Activated CD4-positive, alpha-beta T cell treated with anti-CD3 and anti-CD28 coated beads for 36 hours (primary cell): ENCODE measurements around the gene KCNK17. TPM values are rescaled to one million over a fixed set of nuclear protein-coding genes. Genes with fewer than 3 reads are reported as not detected.

Source experiments
- ATAC-seq: fragments of 200-7000 bp; cut with Tn5 transposase; one replicate; pipeline ENCODE4 v1.10.0; 2021; ENCODE audit warnings: mild to moderate bottlenecking, moderate library complexity
- CTCF ChIA-PET: fragments of 350-600 bp; sonication (Branson Sonifier 250); formaldehyde crosslinking; loops from one replicate; lab custom pipeline; 2021; ENCODE audit warnings: antibody characterized with exemption; lab: Charles Lee
- POLR2A ChIA-PET: fragments of 350-600 bp; sonication (Branson Sonifier 250); formaldehyde crosslinking; loops from one replicate; lab custom pipeline; 2021; ENCODE audit warnings: antibody characterized with exemption, inconsistent platforms; lab: Charles Lee
- DNase-seq: peaks from one replicate; pipeline ENCODE4 v3.0.0-alpha.2; 2020
- H3K27ac Mint-ChIP-seq: one replicate; pipeline ENCODE4 v1.8.0; 2021; ENCODE audit warnings: mixed read lengths
- H3K27me3 Mint-ChIP-seq: one replicate; pipeline ENCODE4 v1.8.0; 2021; ENCODE audit warnings: mixed read lengths
- H3K36me3 Mint-ChIP-seq: one replicate; pipeline ENCODE4 v1.8.0; 2021; ENCODE audit warnings: low read depth, mixed read lengths
- H3K4me1 Mint-ChIP-seq: one replicate; pipeline ENCODE4 v1.8.0; 2021; ENCODE audit warnings: mixed read lengths
- H3K4me3 Mint-ChIP-seq: one replicate; pipeline ENCODE4 v1.8.0; 2021; ENCODE audit warnings: mild to moderate bottlenecking, moderate library complexity, mixed read lengths
- H3K9me3 Mint-ChIP-seq: one replicate; pipeline ENCODE4 v1.8.0; 2021; ENCODE audit warnings: low read depth, mixed read lengths
- intact Hi-C, 2 experiments: fragments of 100-400 bp; cut with DNase I in 1 of 2; cut with micrococcal nuclease in 1 of 2; formaldehyde crosslinking; loops; one replicate each; pipeline versions ENCODE4 v1.14.2 to v1.15.1; 2022 to 2024; cut with DNase I, micrococcal nuclease
- total RNA-seq, 2 experiments: library from RNA; stranded (reverse); gene quantifications; one replicate each; pipeline ENCODE4 v1.2.3, GENCODE V29; 2021

Gene KCNK17
- total RNA-seq, 2 experiments from 2014 or later: not detected

- CTCF ChIA-PET: interaction anchor here (0.8 kb wide), 2 partner anchors 11 to 716 kb away, joined by 3 read pairs; no protein-coding TSS in a partner anchor
- Mint-ChIP-seq H3K9me3 (no peaks in the 10 kb centered on the region), H3K27me3 (peaks cover 15% of the 10 kb centered on the region), H3K27ac (no peak overlapping the region), H3K36me3 (no peaks in the 10 kb centered on the region), H3K4me3 (no peak overlapping the region), H3K4me1 (peaks cover 9% of the 10 kb centered on the region)
- POLR2A ChIA-PET: no interaction called here
- intact Hi-C loops: no loop called here
- DNase-seq (peak; percentile 15), ATAC-seq (no peak)
These were observed 21.7 kb upstream of the KCNK17 start for GRCh38 chr6:39335780-39336545.

DNA sequence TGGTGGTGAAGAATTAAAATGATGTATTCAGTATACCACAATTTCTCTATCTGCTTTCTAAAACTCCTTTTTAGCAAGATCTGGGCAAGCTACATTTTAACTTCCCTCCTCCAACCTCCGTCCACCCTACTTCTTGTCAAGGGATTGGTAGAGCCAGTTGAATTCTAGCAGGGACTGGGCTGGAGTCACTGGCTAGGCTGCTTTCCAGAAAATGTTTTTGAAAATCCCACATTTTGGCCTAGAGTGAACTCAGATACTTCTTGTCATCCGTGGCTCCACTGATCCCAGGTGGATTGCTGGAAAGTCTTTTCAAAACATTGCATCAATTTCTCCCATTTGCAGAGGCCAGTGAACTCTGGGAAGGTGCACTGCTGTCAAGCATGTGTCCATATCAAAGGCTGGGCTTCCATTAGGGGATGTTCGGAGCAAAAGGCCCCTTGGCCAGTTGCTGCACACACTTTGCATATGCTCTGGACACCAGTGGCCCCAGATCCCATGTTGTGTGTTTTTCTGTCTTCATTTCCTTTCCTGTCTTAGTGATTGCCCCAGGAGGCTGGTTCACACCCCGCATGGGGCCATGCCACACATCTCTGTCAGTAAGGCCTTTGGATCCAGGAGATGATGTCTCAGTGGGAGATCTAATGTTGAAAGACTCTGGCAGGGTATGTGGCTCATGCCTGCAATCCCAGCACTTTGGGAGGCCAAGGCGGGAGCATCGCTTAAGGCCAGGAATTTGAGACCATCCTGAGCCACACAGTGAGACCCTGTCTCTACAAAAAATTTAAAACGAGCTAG is 19.6 kb upstream of the KCNK17 start:
- ChIA-PET POLR2A (no interaction called here), CTCF (interaction anchor here (1.2 kb wide), 1 partner anchor 13 kb away, joined by 3 read pairs; no protein-coding TSS in a partner anchor)
- no peak overlapping the region for H3K27ac Mint-ChIP-seq
- H3K9me3 Mint-ChIP-seq: no peaks in the 10 kb centered on the region
- ATAC-seq: no peak
- peaks cover 9% of the 10 kb centered on the region for H3K4me1 Mint-ChIP-seq
- DNase-seq: no peak
- H3K27me3 Mint-ChIP-seq: peaks cover 16% of the 10 kb centered on the region
- intact Hi-C loops: no loop called here
- no peak overlapping the region for H3K4me3 Mint-ChIP-seq
- H3K36me3 Mint-ChIP-seq: no peaks in the 10 kb centered on the region

GRCh38 chr6:39330476-39330875 is 16.3 kb upstream of the KCNK17 start:
- no peaks in the 10 kb centered on the region for H3K36me3 Mint-ChIP-seq
- intact Hi-C loops: no loop called here
- H3K4me3 Mint-ChIP-seq: no peak overlapping the region
- DNase-seq (no peak), ATAC-seq (no peak)
- no peaks in the 10 kb centered on the region for H3K9me3 Mint-ChIP-seq
- H3K27ac Mint-ChIP-seq: no peak overlapping the region
- no peaks in the 10 kb centered on the region for H3K4me1 Mint-ChIP-seq
- POLR2A ChIA-PET: interaction anchor here (0.6 kb wide), 1 partner anchor 545 kb away, joined by 3 read pairs; no protein-coding TSS in a partner anchor
- H3K27me3 Mint-ChIP-seq: peaks cover 7% of the 10 kb centered on the region
- CTCF ChIA-PET: interaction anchor here (0.6 kb wide), 1 partner anchor 54 kb away, joined by 3 read pairs; no protein-coding TSS in a partner anchor

- Mint-ChIP-seq H3K27ac (no peak overlapping the region), H3K27me3 (peaks cover 7% of the 10 kb centered on the region), H3K9me3 (no peaks in the 10 kb centered on the region), H3K4me1 (no peaks in the 10 kb centered on the region), H3K36me3 (no peaks in the 10 kb centered on the region), H3K4me3 (no peak overlapping the region)
- intact Hi-C loops: no loop called here
- DNase-seq (no peak), ATAC-seq (no peak)
- ChIA-PET CTCF (interaction anchor here (0.6 kb wide), 1 partner anchor 372 kb away, joined by 3 read pairs; no protein-coding TSS in a partner anchor), POLR2A (no interaction called here)
These were observed 15.8 kb upstream of the KCNK17 start for GRCh38 chr6:39330057-39330456.

GRCh38 chr6:39328066-39328465 is 13.8 kb upstream of the KCNK17 start:
- intact Hi-C loops: no loop called here
- Mint-ChIP-seq H3K9me3 (no peaks in the 10 kb centered on the region), H3K36me3 (no peaks in the 10 kb centered on the region), H3K27me3 (peaks cover 7% of the 10 kb centered on the region), H3K4me3 (no peak overlapping the region), H3K4me1 (no peaks in the 10 kb centered on the region), H3K27ac (no peak overlapping the region)
- DNase-seq (no peak), ATAC-seq (no peak)
- ChIA-PET CTCF (interaction anchor here (1.1 kb wide), 1 partner anchor 23 kb away, joined by 3 read pairs; no protein-coding TSS in a partner anchor), POLR2A (no interaction called here)

GRCh38 chr6:39327507-39327906 is 13.3 kb upstream of the KCNK17 start:
- no peak for ATAC-seq
- ChIA-PET CTCF (interaction anchor here (0.6 to 1.1 kb wide), 2 partner anchors 23 to 455 kb away, joined by 3 read pairs; no protein-coding TSS in a partner anchor), POLR2A (no interaction called here)
- Mint-ChIP-seq H3K4me1 (no peaks in the 10 kb centered on the region), H3K9me3 (no peaks in the 10 kb centered on the region), H3K27ac (no peak overlapping the region), H3K27me3 (peaks cover 7% of the 10 kb centered on the region), H3K4me3 (no peak overlapping the region), H3K36me3 (no peaks in the 10 kb centered on the region)
- intact Hi-C loops: no loop called here
- DNase-seq: no peak

GRCh38 chr6:39322306-39322850 is 8.2 kb upstream of the KCNK17 start, which contains the start of gene KCNK16:
Gene KCNK16, minus strand, starts transcription at chr6:39322702. Its CDS starts 162 bp downstream, at chr6:39322540.
- Mint-ChIP-seq H3K36me3 (no peaks in the 10 kb centered on the region), H3K4me3 (no peak within 1 kb of the TSS), H3K27ac (no peak within 1 kb of the TSS), H3K9me3 (no peaks in the 10 kb centered on the region), H3K4me1 (no peaks in the 10 kb centered on the region), H3K27me3 (peaks cover 3% of the 10 kb centered on the region)
- ATAC-seq (no peak), DNase-seq (no peak)
- ChIA-PET POLR2A (interaction anchor here (0.6 kb wide), 1 partner anchor 1105 kb away, joined by 4 read pairs; no protein-coding TSS in a partner anchor), CTCF (interaction anchor here (0.6 to 1.0 kb wide), 2 partner anchors 19 to 169 kb away, joined by 3 read pairs; no protein-coding TSS in a partner anchor)
- intact Hi-C loops: no loop called here

DNA sequence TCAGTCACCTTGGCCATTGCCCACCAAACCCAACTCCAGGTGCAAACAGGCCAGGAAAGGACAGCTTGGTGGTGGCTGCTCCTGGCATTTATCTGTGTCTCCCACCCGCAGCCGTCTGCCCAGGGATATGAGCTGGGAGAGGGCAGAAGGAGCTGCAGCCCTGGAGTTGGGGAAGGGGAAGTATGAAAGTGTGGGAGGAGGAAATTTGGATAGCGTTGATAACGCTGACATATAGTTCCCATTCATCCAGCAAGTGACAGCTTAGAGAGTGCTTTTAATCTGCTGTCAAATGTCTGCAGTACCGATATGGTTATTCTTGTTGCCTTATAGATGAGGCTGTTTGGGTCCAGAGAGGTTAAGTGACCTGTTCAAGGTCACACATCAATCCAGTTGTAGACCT is 7.5 kb upstream of the KCNK17 start:
- H3K27me3 Mint-ChIP-seq: peaks cover 7% of the 10 kb centered on the region
- CTCF ChIA-PET: interaction anchor here (0.6 to 1.0 kb wide), 3 partner anchors 18 to 1717 kb away, joined by 3 read pairs; no protein-coding TSS in a partner anchor
- no peak for DNase-seq
- POLR2A ChIA-PET: interaction anchor here (0.6 kb wide), 1 partner anchor 1105 kb away, joined by 4 read pairs; no protein-coding TSS in a partner anchor
- intact Hi-C loops: no loop called here
- no peaks in the 10 kb centered on the region for H3K9me3 Mint-ChIP-seq
- no peak overlapping the region for H3K4me3 Mint-ChIP-seq
- no peak for ATAC-seq
- H3K27ac Mint-ChIP-seq: no peak overlapping the region
- no peaks in the 10 kb centered on the region for H3K4me1 Mint-ChIP-seq
- H3K36me3 Mint-ChIP-seq: no peaks in the 10 kb centered on the region

GRCh38 chr6:39320363-39320984 is 6.3 kb upstream of the KCNK17 start:
- CTCF ChIA-PET: no interaction called here

DNA sequence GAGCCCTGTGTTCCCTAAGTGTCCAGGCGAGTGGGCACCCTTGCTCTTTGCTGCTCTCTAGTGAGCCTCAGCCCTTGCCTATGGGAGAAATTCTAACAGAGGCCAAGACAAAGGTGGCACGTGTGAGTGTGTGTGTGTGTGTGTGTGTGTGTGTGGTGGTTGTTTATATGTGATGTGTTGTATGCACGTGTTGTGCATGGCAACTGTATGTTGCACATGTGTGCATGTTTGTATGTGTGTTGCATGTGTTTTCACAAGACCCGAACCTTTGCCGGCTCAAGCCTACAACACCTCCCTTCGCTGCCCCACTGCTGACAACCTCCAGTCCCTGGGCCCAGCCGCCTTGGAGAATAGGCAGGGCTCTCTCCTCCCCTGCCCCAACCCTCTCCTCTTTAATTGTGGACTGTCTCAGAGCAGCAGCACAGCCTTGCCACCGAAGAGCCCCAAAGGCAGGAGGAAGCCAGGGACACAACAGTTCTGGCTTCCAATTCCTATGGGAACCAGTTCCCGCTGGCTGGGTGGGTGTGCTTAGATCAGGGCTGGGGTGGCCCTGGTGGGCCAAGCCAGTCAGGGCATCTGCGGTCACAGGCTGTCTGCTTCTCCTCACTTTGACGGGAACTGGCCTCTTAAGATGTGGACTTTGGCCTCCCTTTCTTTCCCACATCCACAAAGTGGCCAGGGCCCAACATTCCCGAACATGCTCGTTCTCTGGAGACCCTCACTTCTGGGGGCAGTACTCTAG is 5.6 kb upstream of the KCNK17 start:
- intact Hi-C loops: no loop called here
- Mint-ChIP-seq H3K27me3 (peaks cover 21% of the 10 kb centered on the region), H3K9me3 (no peaks in the 10 kb centered on the region), H3K4me1 (no peaks in the 10 kb centered on the region), H3K4me3 (no peak overlapping the region), H3K27ac (no peak overlapping the region), H3K36me3 (no peaks in the 10 kb centered on the region)
- ChIA-PET POLR2A (no interaction called here), CTCF (interaction anchor here (0.8 kb wide), 1 partner anchor 10 kb away, joined by 3 read pairs; no protein-coding TSS in a partner anchor)
- DNase-seq (no peak), ATAC-seq (no peak)

More at GRCh38 chr6:39320363-39320984, 6.3 kb upstream of the KCNK17 start:
- Mint-ChIP-seq H3K4me3 (no peak overlapping the region), H3K9me3 (no peaks in the 10 kb centered on the region), H3K4me1 (no peaks in the 10 kb centered on the region), H3K36me3 (no peaks in the 10 kb centered on the region), H3K27ac (no peak overlapping the region), H3K27me3 (peaks cover 14% of the 10 kb centered on the region)
- POLR2A ChIA-PET: no interaction called here
- intact Hi-C loops: no loop called here
- ATAC-seq: no peak
- no peak for DNase-seq
